M059J (cell line): ENCODE results near the gene FNBP1. TPM values are rescaled to one million over a fixed set of nuclear protein-coding genes. Genes with fewer than 3 reads are reported as not detected.
"Not testable (repeated sequence)": the region's sequence is repeated elsewhere in the genome, so short reads cannot be mapped to it uniquely, and the experiment has no call there.

ENCODE experiments used
- DNase-seq: peaks from one replicate; pipeline ENCODE4 v3.0.0-alpha.2; 2012; ENCODE audit warnings: low read depth
- total RNA-seq: library from RNA; depleted of rRNA; stranded (reverse); fragments of >200 nt; shearing (Covaris generic); gene quantifications from 2 replicates; pipeline ENCODE4 v1.2.3, GENCODE V29; 2014

FNBP1 gene
- total RNA-seq, 1 experiment from 2014 or later = 24.2 TPM

DNA sequence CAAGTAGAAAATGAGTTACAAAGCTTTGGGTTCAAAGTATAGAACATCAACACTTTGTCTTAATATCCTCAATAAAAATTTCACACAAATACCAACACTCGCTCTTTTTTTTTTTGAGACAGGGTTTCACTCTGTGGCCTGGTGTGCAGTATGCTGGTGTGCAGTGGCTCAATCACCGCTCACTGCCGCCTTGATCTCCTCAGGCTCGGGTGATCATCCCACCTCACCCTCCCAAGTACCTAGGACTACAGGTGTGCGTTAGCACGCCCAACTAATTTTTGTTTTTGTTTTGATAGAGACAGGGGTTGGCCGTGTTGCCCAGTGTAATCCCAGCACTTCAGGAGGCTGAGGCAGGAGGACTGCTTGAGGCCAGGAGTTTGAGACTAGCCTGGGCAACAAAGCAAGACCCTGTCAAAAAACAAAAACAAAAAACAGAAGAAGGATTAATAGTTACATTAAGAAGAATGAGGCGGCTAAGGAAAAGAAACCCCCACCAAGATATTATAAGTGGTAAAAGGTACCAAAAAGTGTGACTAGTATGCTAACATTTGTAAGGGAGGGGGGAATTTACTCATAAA is 20.3 kb downstream of the FNBP1 start:
- DNase-seq = no peak

DNA sequence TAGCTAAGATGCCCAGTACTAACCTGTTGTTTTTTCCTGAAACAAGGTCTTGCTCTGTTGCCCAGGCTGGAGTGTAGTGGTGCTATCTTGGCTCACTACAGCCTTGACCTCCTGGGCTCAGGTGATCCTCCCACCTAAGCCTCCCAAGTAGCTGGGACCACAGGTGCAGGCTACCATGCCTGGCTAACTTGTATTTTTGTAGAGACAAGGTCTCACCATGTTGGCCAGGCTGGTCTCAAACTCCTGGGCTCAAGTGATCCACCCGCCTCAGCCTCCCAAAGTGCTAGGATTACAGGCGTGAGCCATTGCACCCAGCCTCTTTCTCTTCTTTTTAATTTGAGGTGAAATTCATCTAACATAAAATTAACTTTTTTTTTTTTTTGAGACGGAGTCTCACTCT is 21.1 kb downstream of the FNBP1 start:
- not testable (repeated sequence) for DNase-seq

DNA sequence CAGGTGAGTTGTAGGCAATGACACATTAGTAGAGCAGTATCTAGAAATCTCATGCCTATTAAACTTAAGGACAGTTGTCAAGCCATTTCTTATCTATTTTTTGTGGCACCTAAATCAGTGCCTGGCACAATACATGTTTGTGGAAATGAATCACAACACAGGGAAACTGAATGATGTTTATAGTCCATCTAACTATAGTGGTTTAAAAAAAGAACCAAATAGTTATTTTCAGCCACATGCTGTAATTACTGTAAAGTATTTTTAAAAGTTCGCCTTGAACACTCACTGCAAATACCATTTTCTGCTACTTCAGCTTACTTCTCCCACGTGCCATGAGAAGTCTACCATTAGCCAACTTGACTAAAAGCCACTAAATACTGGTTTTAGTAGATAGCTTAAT is 21.9 kb downstream of the FNBP1 start:
- DNase-seq = peak; percentile 45

- no peak for DNase-seq
Measured at GRCh38 chr9:130020618-130021017, 22.4 kb downstream of the FNBP1 start.

- DNase-seq = no peak
Measured at GRCh38 chr9:130018265-130018664, 24.7 kb downstream of the FNBP1 start.

DNA sequence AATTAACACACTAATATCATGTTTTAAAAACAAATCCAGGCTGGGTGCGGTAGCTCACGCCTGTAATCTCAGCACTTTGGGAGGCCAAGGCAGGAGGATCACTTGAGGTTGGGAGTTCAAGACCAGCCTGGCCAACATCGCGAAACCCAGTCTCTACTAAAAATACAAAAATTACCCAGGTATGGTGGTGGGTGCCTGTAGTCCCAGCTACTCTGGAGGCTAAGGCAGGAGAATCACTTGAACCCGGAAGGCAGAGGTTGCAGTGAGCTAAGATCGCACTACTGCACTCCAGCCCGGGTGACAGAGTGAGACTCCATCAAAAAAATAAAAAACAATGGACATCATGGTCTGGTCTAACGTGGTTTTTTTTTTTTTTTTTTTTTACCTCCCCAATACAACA is 25.5 kb downstream of the FNBP1 start:
- DNase-seq = not testable (repeated sequence)

GRCh38 chr9:130017076-130017475 is 25.9 kb downstream of the FNBP1 start:
- peak; percentile 38 for DNase-seq

GRCh38 chr9:130015353-130016019 is 27.5 kb downstream of the FNBP1 start:
- no peak for DNase-seq

DNA sequence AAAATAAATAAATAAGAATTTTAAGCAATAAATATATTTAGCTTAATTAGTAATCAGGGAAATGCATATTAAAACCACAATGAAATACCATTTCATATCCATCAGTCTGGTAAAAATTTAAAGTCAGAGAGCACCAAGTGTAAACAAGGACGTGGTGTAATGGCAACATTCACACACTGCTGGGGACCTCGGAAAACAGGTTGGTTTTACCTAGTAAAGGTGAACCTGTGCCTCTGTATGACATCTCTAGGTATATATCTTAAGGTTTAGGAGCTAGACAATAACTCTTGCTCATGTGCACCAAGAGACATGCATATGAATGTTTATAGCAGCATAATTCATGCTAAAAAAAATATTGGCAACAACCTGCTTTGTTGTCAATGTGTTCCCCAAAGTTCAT is 29.7 kb downstream of the FNBP1 start:
- no peak for DNase-seq

- no peak for DNase-seq
Measured at GRCh38 chr9:130010151-130010988, 32.6 kb downstream of the FNBP1 start.

DNA sequence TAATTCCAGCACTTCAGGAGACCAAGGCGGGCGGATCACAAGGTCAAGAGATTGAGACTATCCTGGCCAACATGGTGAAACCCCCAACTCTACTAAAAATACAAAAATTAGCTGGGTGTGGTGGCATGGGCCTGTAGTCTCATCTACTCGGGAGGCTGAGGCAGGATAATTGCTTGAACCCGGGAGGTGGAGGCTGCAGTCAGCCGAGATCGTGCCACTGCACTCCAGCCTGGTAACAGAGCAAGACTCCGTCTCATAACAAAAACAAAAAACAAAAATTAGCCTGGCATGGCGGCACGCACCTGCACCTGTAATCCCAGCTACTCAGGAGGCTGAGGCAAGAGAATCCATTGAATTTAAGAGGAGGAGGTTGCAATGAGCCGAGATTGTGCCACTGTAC is 33.4 kb downstream of the FNBP1 start:
- not testable (repeated sequence) for DNase-seq

- DNase-seq = no peak
Measured at GRCh38 chr9:130008538-130008937, 34.5 kb downstream of the FNBP1 start.

- DNase-seq = not testable (repeated sequence)
Measured at GRCh38 chr9:130006952-130007351, 36.0 kb downstream of the FNBP1 start.

DNA sequence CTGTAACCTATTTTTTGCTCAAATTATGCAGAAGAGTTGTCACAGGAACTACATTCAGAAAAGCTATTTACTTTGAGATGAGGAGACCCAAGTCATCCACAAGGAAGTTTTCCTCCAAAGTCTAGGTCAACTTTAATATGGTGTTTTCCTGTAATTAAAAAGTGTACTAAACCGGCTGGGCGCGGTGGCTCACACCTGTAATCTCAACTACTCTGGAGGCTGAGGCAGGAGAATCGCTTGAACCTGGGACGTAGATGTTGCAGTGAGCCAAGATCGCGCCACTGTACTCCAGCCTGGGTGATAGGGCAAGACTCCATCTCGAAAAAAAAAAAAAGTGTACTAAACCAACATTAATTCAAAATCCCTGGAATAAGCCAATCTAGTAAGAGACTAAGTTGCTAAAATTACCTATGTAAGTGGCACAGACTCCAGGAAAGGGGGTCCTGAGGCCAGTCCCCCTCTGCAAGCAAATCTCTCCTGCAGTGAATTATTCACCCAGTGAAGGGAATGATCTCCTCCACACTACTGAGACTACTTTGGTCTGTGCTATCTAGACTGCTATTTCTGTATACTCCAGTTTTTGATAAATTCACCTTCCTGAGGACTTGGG is 38.9 kb downstream of the FNBP1 start:
- no peak for DNase-seq

DNA sequence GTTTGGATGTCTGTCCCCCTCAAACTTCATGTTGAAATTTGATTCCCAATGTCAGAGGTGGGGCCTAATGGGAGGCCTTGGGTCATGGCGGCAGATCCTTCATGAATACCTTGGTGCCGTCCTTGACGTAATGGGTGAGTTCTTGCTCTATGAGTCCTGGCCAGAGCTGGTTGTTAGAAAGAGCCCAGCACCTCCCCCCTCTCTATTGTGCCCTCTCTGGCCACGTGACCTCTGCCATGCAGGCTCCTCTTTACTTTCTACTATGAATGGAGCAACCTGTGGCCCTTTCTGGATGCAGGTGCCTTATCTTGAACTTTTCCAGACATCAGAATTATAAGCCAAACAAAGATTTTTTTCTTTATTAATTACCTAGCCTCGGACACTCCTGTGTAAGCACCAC is 40.7 kb downstream of the FNBP1 start:
- DNase-seq = no peak

GRCh38 chr9:130001190-130001589 is 41.8 kb downstream of the FNBP1 start:
- DNase-seq = no peak

DNA sequence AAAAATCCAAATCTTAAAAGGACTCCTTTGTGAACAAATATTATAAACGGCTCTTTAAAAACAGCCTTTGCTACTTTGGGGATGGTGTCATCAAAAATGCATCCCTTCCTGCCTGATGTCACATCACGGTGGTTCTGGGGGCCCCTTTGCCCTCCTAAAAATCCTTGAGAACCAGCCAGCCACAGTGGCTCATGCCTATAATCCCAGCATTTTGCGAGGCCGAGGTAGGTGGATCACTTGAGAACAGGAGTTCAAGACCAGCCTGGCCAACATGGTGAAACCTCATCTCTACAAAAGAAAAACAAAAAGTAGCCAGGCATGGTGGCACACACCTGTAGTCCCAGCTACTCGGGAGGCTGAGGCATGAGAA is 43.9 kb downstream of the FNBP1 start:
- DNase-seq = no peak

DNA sequence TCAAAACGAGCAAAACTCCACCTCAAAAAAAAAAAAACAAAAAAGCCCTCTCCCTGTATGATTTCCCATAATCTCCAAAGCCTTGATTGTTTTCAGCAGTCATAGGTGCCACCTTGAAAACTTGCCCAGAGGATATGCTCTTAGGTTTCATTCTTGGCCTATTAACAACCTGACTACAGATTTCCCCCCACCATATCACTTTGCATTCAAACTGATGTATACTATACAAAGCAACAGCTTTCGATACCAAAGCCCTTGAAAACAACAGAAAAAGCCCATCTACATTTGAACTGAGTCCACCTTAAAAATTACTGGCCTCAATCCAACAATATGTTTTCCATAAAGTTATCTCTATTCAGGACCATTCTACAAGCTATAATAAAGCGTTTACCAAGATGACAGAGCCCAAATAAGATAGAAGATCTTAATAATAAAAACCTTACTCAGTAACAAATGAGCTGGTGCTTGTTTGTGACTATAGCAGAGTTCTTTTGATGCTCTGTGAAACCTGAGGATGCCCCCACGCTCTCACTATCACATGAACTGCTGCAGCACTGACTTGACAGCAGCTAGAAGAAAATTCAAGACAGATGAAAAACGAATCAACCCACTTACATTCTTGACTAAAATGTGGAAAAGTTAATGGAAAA is 44.4 kb downstream of the FNBP1 start:
- DNase-seq = no peak

DNA sequence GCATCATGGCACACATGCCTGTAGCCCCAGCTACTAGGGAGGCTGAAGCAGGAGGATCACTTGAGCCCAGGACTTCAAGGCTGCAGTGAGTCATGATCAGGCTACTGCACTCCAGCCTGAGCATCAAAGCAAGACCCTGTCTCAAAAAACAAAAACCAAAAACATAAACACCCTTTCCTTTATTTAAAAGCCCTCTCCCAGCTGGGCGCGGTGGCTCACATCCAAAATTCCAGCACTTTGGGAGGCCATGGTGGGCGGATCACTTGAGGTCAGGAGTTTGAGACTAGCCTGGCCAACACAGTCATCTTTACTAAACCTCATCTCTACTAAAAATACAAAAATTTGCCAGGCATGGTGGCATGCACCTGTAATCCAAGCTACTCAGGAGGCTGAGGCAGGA is 45.3 kb downstream of the FNBP1 start:
- peak; percentile 28 for DNase-seq

DNA sequence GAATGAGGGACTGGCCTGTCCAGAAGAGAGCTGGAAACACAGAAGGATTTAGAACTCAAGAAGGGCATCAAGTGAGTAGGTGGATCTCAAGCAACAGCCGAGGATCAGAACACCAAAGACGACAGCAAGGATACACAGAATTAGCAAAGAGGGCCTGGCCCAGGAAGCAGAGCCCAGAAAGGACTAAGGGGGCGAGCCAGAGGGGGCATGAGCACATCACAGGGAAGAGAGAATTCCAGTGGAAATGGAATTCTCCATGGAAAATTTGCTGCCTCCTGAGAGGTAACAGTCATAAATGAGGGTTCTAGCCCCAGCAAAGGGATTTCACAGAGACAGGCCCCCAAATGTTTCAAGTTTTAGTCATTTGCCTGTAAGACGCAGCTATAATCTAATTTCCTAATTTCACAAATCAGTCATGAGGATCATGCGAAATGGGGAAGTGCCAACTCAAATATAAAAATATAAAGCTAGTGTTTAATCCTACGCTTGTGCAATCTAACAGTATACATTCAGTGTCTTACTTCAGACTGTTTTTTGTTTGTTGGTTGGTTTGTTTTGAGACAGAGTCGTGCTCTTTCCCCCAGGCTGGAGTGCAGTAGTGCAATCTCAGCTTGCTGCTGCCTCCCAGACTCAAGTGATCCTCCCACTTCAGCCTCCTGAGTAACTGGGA is 46.7 kb downstream of the FNBP1 start:
- DNase-seq = no peak

DNA sequence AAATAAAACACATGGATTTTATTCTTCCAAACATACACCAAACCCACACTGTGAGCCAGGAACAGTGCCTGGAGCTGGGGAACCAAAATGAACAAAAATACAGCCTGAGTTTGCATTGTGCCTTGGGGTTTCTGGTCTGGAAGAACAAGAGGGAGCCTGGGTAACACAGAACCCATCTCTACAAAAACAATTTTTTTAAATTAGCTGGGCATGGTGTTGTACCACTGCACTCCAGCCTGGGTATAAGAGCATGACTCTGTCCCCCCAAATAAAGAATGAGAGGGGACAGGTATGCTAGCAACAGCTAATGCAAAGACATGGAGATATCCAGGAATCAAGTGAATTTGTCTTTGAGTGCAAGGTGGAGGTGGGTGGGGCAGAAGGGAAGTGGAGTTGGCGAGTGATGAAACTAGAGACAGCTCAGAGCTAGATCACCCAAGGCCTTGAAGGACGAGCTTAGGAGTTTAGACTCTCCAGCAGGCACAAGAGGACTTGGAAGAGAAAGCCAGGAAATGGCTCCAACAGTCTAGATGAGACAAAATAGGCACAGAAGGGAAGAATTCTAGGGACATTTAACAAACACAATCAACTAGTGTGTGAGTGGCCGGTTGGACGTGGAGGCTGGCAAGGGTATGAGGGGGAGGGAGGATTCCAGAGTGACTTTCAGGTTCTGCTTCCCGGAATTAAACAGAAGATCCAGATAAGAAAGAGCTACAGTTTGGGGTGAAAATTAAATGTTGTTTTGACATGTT is 47.4 kb downstream of the FNBP1 start:
- peak; percentile 34 for DNase-seq
